Gastrocnemius medialis (tissue), 4 donors: Measurements from ENCODE around the gene NPAS2.

Experiments
- CTCF ChIP-seq, 5 experiments: fragments of 450-650 bp in 3 of 5; fragments of 200-600 bp in 2 of 5; sonication (generic) in 2 of 5; IDR thresholded peaks in 4 of 5; conservative IDR thresholded peaks in 1 of 5; 1 replicate in 4 of 5; 2 replicates in 1 of 5; pipeline ENCODE4 v1.5.1; 2016 to 2019; ENCODE audit warnings: antibody characterized with exemption in 5 of 5, mild to moderate bottlenecking in 3 of 5, moderate library complexity in 3 of 5
- POLR2A ChIP-seq, 2 donors: fragments of 450-650 bp; IDR thresholded peaks; one replicate each; pipeline ENCODE4 v1.6.1; 2017; ENCODE audit warnings: antibody characterized with exemption in 2 of 2, mild to moderate bottlenecking in 2 of 2, moderate library complexity in 2 of 2

GRCh38 chr2:100960688-100961087 is 140.7 kb downstream of the NPAS2 start:
- TF ChIP-seq CTCF (IDR thresholded peaks at IDR 0.05 in 4 of 5, conservative IDR thresholded peaks at IDR 0.05 in 1 of 5) (no peak), POLR2A (IDR thresholded peaks at IDR 0.05) (no peak)
